ENCODE data around the gene TEKT5.

Gene TEKT5

DNA sequence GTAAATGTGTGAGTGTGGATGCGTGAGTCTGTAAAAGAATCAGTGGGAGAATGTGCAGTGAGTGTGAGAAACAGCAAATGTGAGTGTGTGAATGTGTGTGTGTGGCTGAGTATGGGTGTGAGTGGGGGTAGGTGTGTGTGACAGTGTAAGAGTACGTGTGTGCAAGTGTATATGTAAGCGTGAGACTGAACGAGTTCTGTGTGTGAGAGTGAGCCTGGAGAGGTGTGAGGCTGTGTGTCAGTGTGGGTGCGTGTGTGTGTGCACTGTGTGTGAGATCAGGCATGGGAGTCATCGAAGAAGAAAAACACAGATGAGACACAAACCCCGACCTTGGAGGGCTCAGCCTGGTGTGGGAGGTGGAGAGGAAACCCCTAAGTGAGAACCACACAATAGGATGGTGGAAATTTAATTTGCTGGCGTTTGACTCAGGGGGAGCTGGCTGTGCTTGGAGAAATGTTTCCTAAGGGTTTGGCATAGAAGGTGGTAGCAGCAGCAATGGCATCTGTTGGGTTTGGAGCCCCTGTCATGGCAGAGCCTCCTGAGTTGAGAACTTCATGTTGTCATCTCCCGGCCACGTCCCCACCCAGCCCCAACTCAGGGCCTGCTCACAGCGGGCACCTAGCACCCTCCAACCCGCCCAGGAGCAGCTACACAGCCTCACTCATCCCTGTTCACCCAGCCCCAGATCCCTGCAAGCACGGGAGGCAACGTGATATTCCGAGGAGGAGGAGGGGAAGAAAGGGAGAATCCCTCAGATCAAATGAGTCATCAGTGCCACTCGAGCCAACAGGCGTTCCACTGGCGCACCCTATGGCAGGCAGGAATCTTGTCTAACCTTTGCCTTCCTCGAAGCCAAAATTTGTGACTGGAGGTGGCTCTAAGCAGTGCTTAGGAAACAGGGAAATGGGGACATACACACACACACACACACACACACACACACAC lies 34.6 kb upstream of the TEKT5 start:
- H3K9me2 ChIP-seq (replicated peaks; ENCODE audit: low read depth, low read length): no peaks in the 10 kb centered on the region
- no peaks in the 10 kb centered on the region for H3K27me3 ChIP-seq (ENCODE audit: insufficient read depth, low read length, poor library complexity, severe bottlenecking)
- H2AFZ ChIP-seq (ENCODE audit: low read length): no peak overlapping the region
- no peaks in the 10 kb centered on the region for H4K20me1 ChIP-seq (ENCODE audit: insufficient read depth, low read length, poor library complexity, severe bottlenecking)
- no peak overlapping the region for H3K9ac ChIP-seq (ENCODE audit: low read depth, low read length, poor library complexity, severe bottlenecking)
- no peaks in the 10 kb centered on the region for H3K4me1 ChIP-seq (ENCODE audit: insufficient read depth, low read length, poor library complexity, severe bottlenecking)
- no peak overlapping the region for H3K4me2 ChIP-seq (ENCODE audit: low read depth, low read length, poor library complexity, severe bottlenecking)
- H3K79me2 ChIP-seq (ENCODE audit: insufficient read depth, low read length): no peaks in the 10 kb centered on the region
- no peak overlapping the region for H3K4me3 ChIP-seq (ENCODE audit: low read length, poor library complexity, severe bottlenecking)
- no peaks in the 10 kb centered on the region for H3F3A ChIP-seq (ENCODE audit: low read depth)
- TF ChIP-seq, protein P1, sequence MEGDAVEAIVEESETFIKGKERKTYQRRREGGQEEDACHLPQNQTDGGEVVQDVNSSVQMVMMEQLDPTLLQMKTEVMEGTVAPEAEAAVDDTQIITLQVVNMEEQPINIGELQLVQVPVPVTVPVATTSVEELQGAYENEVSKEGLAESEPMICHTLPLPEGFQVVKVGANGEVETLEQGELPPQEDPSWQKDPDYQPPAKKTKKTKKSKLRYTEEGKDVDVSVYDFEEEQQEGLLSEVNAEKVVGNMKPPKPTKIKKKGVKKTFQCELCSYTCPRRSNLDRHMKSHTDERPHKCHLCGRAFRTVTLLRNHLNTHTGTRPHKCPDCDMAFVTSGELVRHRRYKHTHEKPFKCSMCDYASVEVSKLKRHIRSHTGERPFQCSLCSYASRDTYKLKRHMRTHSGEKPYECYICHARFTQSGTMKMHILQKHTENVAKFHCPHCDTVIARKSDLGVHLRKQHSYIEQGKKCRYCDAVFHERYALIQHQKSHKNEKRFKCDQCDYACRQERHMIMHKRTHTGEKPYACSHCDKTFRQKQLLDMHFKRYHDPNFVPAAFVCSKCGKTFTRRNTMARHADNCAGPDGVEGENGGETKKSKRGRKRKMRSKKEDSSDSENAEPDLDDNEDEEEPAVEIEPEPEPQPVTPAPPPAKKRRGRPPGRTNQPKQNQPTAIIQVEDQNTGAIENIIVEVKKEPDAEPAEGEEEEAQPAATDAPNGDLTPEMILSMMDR (conservative IDR thresholded peaks at IDR 0.05; ENCODE audit: low read length): no peak
- TF ChIP-seq EZH2phosphoT487 (IDR thresholded peaks at IDR 0.05; ENCODE audit: borderline replicate concordance): no peak
- no peaks in the 10 kb centered on the region for H3K36me3 ChIP-seq (ENCODE audit: insufficient read depth, low read length)
- H3K9me3 ChIP-seq (ENCODE audit: insufficient read depth, low read depth, low read length): no peaks in the 10 kb centered on the region

DNA sequence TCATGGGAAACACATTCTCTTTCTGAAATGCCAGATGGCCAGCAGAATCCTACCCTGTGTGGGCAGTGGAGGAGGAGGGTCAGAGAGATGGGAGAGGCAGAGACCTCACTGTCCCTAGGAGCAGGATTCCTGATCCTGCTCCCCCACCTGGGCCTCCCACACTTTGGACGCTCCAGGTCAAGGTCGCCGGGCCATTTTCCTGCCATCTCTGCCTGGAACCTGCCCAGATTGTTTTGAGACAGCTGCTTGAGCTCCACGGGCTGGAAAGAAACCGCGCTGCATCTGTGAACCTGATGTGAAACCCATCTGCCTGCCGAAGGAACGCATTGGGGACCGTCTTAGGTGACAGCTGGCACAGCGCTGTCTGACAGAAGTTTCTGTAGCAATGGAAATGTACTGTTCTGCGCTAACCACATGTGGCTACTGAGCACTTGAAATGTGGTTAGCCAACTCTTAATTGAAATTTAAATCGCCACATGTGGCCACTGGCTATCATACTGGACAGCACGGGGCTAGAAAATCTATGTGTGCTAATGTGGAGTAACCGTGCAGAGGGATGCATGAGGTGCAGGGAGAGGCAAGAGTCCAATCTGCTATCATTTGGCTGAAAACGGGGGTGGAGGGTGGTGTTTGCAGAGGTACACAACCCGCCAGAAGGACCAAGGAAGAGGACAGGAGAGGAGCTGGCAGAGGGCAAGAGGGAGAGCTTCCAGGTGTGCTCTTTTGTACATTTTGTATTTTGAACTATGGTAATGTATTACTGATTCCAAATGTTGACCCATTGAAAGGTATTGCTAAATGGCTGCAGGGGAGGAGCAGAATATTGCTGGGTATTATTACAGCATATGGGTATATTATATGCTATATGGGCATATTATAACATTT lies 33.5 kb upstream of the TEKT5 start:
- Histone ChIP-seq H3K4me2 (ENCODE audit: low read depth, low read length, poor library complexity, severe bottlenecking) (no peak overlapping the region), H3K4me3 (ENCODE audit: low read length, poor library complexity, severe bottlenecking) (no peak overlapping the region), H2AFZ (ENCODE audit: low read length) (no peak overlapping the region), H3K9me2 (replicated peaks; ENCODE audit: low read depth, low read length) (no peaks in the 10 kb centered on the region), H3K9ac (ENCODE audit: low read depth, low read length, poor library complexity, severe bottlenecking) (no peak overlapping the region), H3K36me3 (ENCODE audit: insufficient read depth, low read length) (no peaks in the 10 kb centered on the region), H3K4me1 (ENCODE audit: insufficient read depth, low read length, poor library complexity, severe bottlenecking) (no peaks in the 10 kb centered on the region), H4K20me1 (ENCODE audit: insufficient read depth, low read length, poor library complexity, severe bottlenecking) (no peaks in the 10 kb centered on the region), H3K79me2 (ENCODE audit: insufficient read depth, low read length) (no peaks in the 10 kb centered on the region), H3K27me3 (ENCODE audit: insufficient read depth, low read length, poor library complexity, severe bottlenecking) (no peaks in the 10 kb centered on the region), H3K9me3 (ENCODE audit: insufficient read depth, low read depth, low read length) (no peaks in the 10 kb centered on the region), H3F3A (ENCODE audit: low read depth) (no peaks in the 10 kb centered on the region)
- TF ChIP-seq EZH2phosphoT487 (IDR thresholded peaks at IDR 0.05; ENCODE audit: borderline replicate concordance): no peak
- TF ChIP-seq, protein P1 (conservative IDR thresholded peaks at IDR 0.05; ENCODE audit: low read length): no peak

DNA sequence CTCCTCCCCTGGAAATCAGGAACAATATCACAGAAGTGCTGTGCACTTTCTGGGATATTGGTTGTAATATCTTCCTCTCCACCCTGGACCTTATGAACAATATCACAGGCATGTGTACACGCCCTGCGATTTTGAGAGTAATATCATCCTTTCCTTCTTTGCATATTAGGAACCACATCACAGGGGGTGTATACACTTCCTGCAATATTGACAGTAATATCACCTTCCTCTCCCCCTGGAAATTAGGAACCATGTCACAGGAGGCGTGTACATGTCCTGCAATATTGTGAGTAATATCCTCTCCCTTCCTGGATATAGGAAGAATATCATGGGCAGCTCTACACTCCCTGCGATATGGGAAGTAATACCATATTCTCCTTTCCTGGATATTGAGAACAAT lies 14.2 kb upstream of the TEKT5 start:
- TF ChIP-seq, protein P1 (conservative IDR thresholded peaks at IDR 0.05; ENCODE audit: low read length): no peak
- no peak for TF ChIP-seq EZH2phosphoT487 (IDR thresholded peaks at IDR 0.05; ENCODE audit: borderline replicate concordance)

More for the DNA sequence above, 14.2 kb upstream of the TEKT5 start:
- Histone ChIP-seq H3K36me3 (ENCODE audit: insufficient read depth, low read length) (no peaks in the 10 kb centered on the region), H3K4me2 (ENCODE audit: low read depth, low read length, poor library complexity, severe bottlenecking) (no peak overlapping the region), H3K4me1 (ENCODE audit: insufficient read depth, low read length, poor library complexity, severe bottlenecking) (no peaks in the 10 kb centered on the region), H3F3A (ENCODE audit: low read depth) (no peaks in the 10 kb centered on the region), H3K79me2 (ENCODE audit: insufficient read depth, low read length) (no peaks in the 10 kb centered on the region), H3K4me3 (ENCODE audit: low read length, poor library complexity, severe bottlenecking) (no peak overlapping the region), H3K9me3 (ENCODE audit: insufficient read depth, low read depth, low read length) (no peaks in the 10 kb centered on the region), H4K20me1 (ENCODE audit: insufficient read depth, low read length, poor library complexity, severe bottlenecking) (no peaks in the 10 kb centered on the region), H3K9me2 (replicated peaks; ENCODE audit: low read depth, low read length) (no peaks in the 10 kb centered on the region), H3K27me3 (ENCODE audit: insufficient read depth, low read length, poor library complexity, severe bottlenecking) (no peaks in the 10 kb centered on the region), H2AFZ (ENCODE audit: low read length) (no peak overlapping the region), H3K9ac (ENCODE audit: low read depth, low read length, poor library complexity, severe bottlenecking) (no peak overlapping the region)
